Germinal center (tissue), 1 donor: ENCODE data around the gene LRP11.

ENCODE experiments used
- DNase-seq: peaks from one replicate; pipeline ENCODE4 v3.0.0; 2012; ENCODE audit warnings: mixed read lengths, low spot score

LRP11 gene

GRCh38 chr6:149781715-149782114 is 82.4 kb downstream of the LRP11 start:
- no peak for DNase-seq

DNA sequence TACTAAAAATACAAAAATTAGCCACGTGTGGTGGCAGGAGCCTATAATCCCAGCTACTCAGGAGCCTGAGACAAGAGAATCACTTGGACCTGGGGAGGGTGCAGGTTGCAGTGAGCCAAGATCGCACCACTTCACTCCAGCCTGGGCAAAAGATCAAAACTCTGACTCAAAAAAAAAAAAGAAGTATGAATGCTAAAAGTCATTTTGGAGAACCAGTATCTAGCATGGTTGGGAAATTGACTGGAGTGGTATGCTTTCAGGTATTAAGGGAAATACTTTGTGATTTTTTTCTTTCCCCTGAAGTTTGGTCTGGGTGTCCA is 84.6 kb downstream of the LRP11 start:
- no peak for DNase-seq

DNA sequence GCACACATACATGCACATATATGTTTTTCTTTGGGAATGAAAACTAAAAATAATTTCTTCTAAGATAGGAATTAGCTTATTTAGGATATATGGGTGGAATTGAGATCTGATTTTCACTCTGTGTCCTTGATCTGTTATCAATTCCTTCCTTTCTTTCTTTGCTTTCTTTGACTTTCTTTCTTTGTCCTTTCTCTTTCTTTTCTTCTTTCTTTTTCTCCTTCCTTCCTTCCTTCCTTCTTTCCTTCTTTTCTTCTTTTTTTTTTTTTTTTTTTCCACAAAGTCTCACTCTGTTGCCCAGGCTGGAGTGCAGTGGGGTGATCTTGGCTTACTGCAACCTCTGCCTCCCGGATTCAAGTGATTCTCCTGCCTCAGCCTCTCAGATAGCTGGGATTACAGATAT is 86.5 kb downstream of the LRP11 start:
- DNase-seq, result no peak

DNA sequence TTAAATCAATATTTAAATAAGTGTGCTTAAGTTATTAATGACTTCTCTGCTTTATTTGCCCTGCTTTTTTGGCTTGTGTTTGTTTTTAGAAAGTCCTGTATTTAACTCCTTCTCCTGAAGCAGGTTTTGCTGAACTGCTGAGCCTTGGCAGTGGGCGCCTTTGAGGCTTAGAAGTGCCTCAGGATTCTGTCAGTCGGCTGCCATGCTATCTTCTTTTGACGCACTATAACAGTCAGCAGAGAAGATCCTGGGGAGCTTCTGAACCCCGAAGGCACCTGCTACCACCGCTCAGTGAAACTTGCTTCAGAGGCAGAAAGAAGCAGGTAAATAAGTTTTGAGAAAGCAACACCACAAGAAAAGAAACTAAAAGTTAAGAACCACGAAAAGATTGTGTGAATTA is 92.2 kb downstream of the LRP11 start:
- no peak for DNase-seq

GRCh38 chr6:149771185-149771584 is 93.0 kb downstream of the LRP11 start:
- no peak for DNase-seq

DNA sequence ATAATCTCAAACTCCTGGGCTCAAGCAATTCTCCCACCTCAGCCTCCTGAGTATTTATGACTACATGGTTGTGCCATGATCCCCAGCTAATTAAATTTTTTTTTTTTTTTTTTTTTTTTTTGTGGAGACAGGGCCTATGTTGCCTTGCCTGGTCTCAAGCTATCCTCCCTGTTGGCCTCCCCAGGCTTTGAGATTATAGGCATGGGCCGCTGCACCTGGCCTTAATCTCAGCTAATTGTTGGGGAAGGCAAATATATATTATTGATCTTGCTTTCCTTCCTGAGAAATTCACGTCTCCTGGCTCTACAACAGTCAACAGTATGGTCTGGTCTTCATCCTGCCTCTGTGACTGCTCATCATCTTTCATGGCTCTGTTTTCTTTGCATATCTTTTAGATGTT is 94.5 kb downstream of the LRP11 start:
- DNase-seq, result no peak
